HEK293T (cell line): ENCODE measurements around the gene LIPE.

Experiments
- CTCF ChIA-PET: fragments of 350-600 bp; formaldehyde crosslinking; extraction: SDS; loops from one replicate; lab custom pipeline; 2021; ENCODE audit warnings: antibody characterized with exemption, inconsistent platforms; lab: Yijun Ruan, JAX
- POLR2A ChIA-PET: fragments of 350-600 bp; formaldehyde crosslinking; extraction: SDS; loops from one replicate; lab custom pipeline; 2020; ENCODE audit warnings: antibody characterized with exemption, inconsistent platforms; lab: Yijun Ruan, JAX
- DNase-seq: peaks from one replicate; pipeline ENCODE4 v3.0.0; 2012; ENCODE audit warnings: mixed read lengths; ENCODE audit errors: extremely low spot score
- ARNT ChIP-seq: fragments of 450-650 bp; IDR thresholded peaks from 2 replicates; pipeline ENCODE4 v1.6.1; 2017; ENCODE audit warnings: mild to moderate bottlenecking
- BHLHE40 ChIP-seq: fragments of 450-650 bp; IDR thresholded peaks from 2 replicates; pipeline ENCODE4 v1.6.1; 2016; ENCODE audit warnings: mild to moderate bottlenecking, moderate library complexity, borderline replicate concordance
- CTBP1 ChIP-seq: fragments of 450-650 bp; IDR thresholded peaks from 2 replicates; pipeline ENCODE4 v1.6.1; 2016; ENCODE audit warnings: borderline replicate concordance
- ELF4 ChIP-seq: fragments of 450-650 bp; IDR thresholded peaks from 2 replicates; pipeline ENCODE4 v1.6.1; 2017; ENCODE audit warnings: antibody characterized with exemption
- FOXA1 ChIP-seq: fragments of 450-650 bp; IDR thresholded peaks from 2 replicates; pipeline ENCODE4 v1.6.1; 2016; ENCODE audit warnings: mild to moderate bottlenecking
- FOXK2 ChIP-seq: fragments of 450-650 bp; IDR thresholded peaks from 2 replicates; pipeline ENCODE4 v1.6.1; 2016; ENCODE audit warnings: mild to moderate bottlenecking
- FOXM1 ChIP-seq: fragments of 450-650 bp; IDR thresholded peaks from 2 replicates; pipeline ENCODE4 v1.6.1; 2017; ENCODE audit warnings: mild to moderate bottlenecking, borderline replicate concordance
- HDGF ChIP-seq: fragments of 450-650 bp; IDR thresholded peaks from 2 replicates; pipeline ENCODE4 v1.6.1; 2017; ENCODE audit warnings: antibody characterized with exemption, borderline replicate concordance
- L3MBTL2 ChIP-seq: fragments of 450-650 bp; conservative IDR thresholded peaks from 2 replicates; pipeline ENCODE4 v1.6.1; 2016; ENCODE audit warnings: mild to moderate bottlenecking
- LEF1 ChIP-seq: fragments of 450-650 bp; IDR thresholded peaks from 2 replicates; pipeline ENCODE4 v1.6.1; 2017; ENCODE audit warnings: mild to moderate bottlenecking, borderline replicate concordance
- NFRKB ChIP-seq: fragments of 450-650 bp; IDR thresholded peaks from 2 replicates; pipeline ENCODE4 v1.6.1; 2016; ENCODE audit warnings: mild to moderate bottlenecking, moderate library complexity
- SP1 ChIP-seq: fragments of 450-650 bp; IDR thresholded peaks from 2 replicates; pipeline ENCODE4 v1.6.1; 2017
- SUZ12 ChIP-seq: fragments of 450-650 bp; IDR thresholded peaks from 2 replicates; pipeline ENCODE4 v1.6.1; 2016; ENCODE audit warnings: mild to moderate bottlenecking
- TARDBP ChIP-seq: fragments of 450-650 bp; IDR thresholded peaks from 2 replicates; pipeline ENCODE4 v1.6.1; 2016
- ZNF384 ChIP-seq: fragments of 450-650 bp; IDR thresholded peaks from 2 replicates; pipeline ENCODE4 v1.6.1; 2016
- TF ChIP-seq, protein P1 (sequence below): fragments of 450-650 bp; IDR thresholded peaks from 2 replicates; pipeline ENCODE4 v1.6.1; 2016

LIPE gene

DNA sequence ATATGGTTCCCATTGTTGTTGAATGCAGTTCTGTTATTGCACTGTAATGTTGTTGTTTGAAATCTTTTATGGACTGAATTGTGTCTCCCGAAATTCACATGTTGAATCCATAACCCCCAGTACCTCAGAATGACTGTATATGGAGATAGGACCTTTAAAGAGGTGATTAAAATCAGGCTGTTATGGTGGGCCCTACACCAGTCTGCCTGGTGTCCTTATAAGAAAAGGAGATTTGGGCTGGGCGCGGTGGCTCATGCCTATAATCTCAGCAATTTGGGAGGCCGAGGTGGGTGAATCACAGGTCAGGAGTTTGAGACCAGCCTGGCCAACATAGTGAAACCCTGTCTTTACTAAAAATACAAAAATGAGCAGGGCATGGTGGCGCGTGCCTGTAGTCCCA, 8.1 kb upstream of the LIPE start:
- ChIA-PET CTCF (interaction anchor here (0.6 to 1.3 kb wide), 2 partner anchors 9 to 156 kb away, joined by 3 to 6 read pairs; no protein-coding TSS in a partner anchor), POLR2A (no interaction called here)
- no peak for DNase-seq
- TF ChIP-seq TARDBP: no peak
- no peak for TF ChIP-seq FOXA1
- no peak for TF ChIP-seq ARNT
- no peak for TF ChIP-seq CTBP1
- TF ChIP-seq LEF1: no peak

DNA sequence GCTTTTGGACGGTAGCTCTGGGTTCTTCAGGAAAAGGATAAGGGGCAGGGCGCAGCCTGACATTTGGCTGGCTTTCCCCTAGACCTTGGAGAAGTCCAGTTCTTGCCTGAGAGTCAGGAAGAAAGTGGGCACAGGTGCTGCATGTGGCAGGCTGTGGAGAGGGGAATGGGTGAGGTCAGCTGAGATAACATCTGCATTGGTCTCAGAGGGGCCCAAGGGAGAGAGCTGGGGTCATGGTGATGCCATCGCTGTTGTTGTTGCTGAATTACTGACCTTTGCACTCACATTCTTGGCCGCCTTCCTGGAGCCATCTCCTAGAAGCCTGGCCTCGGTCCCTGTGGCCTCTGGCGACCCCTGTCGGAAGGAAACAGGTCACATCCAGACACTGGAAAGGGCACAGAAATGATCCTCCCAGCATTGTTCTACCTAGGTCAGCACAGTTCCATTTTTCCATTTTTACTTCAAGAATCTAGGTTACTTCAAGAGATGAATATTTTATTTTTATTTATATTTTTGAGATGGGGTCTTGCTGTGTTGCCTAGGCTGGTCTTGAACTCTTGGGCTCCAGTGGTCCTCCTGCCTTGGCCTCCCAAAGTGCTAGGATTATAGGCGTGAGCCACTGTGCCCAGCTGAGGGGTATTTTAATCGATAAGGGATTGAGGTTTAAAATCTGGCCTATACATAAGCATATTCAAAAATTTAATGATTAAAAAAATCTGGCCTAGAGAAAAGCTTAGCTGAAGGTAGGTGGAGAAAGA, 6.5 kb upstream of the LIPE start:
- ChIA-PET CTCF (interaction anchor here (0.9 to 2.0 kb wide), 5 partner anchors 9 to 154 kb away, joined by 3 to 7 read pairs (median 3); no protein-coding TSS in a partner anchor), POLR2A (interaction anchor here (0.7 to 0.9 kb wide), 2 partner anchors 9 to 37 kb away, joined by 3 read pairs; no protein-coding TSS in a partner anchor)
- DNase-seq: peak; percentile 71
- TF ChIP-seq BHLHE40 (no peak), ZNF384 (no peak), LEF1 (no peak), SP1 (no peak)
- TF ChIP-seq, protein P1, sequence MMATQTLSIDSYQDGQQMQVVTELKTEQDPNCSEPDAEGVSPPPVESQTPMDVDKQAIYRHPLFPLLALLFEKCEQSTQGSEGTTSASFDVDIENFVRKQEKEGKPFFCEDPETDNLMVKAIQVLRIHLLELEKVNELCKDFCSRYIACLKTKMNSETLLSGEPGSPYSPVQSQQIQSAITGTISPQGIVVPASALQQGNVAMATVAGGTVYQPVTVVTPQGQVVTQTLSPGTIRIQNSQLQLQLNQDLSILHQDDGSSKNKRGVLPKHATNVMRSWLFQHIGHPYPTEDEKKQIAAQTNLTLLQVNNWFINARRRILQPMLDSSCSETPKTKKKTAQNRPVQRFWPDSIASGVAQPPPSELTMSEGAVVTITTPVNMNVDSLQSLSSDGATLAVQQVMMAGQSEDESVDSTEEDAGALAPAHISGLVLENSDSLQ: no peak

DNA sequence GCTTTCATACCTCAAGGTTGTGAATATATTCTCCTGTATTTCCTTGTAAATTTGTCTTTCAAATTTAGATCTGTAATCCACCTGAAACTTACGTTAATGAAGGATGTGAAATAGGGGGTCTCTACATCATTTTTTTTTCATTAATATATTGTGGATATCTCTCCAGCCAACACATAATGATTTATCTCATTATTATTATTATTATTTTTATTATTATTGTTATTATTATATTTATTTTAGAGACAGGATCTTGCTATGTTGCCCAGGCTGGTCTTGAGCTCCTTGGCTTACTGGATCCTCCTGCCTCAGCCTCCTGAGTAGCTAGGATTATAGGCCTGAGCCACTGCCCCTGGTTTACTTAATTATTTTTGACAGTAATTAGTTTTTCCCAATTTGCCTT, 4.3 kb upstream of the LIPE start:
- no peak for DNase-seq
- no peak for TF ChIP-seq ELF4
- no peak for TF ChIP-seq ARNT
- no peak for TF ChIP-seq SUZ12
- POLR2A ChIA-PET: no interaction called here
- CTCF ChIA-PET: interaction anchor here (1.7 kb wide), 1 partner anchor 9 kb away, joined by 7 read pairs; no protein-coding TSS in a partner anchor

DNA sequence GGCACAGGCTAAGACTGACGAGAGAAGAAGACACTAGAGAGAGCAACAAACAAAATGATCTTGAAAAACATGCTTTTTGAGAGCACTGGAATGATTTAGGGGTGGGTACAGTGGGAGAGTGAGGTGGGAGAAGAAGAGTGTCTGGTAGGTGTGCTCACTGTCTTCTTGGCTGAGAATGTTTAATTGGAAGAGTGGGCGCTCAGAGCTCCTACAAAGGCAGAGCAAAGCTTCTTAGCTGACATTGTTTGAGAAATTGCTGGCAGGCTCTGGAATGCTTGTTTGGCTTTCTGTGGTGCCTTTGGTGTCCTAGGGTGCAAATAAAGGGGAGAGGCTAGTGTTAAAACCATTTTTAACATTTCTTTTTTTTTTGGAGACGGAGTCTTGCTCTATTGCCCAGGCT, 1.5 kb upstream of the LIPE start:
- CTCF ChIA-PET: interaction anchor here (1.0 to 1.4 kb wide), 2 partner anchors 10 kb away, joined by 3 to 4 read pairs; no protein-coding TSS in a partner anchor
- no peak for TF ChIP-seq ELF4
- no peak for TF ChIP-seq CTBP1
- TF ChIP-seq, protein P1: no peak
- no peak for TF ChIP-seq L3MBTL2
- no peak for TF ChIP-seq NFRKB
- no peak for TF ChIP-seq HDGF
- no peak for TF ChIP-seq SP1
- TF ChIP-seq ARNT: no peak
- no peak for TF ChIP-seq FOXM1
- no peak for TF ChIP-seq BHLHE40
- TF ChIP-seq SUZ12: no peak
- no peak for TF ChIP-seq FOXK2
- TF ChIP-seq FOXA1: no peak
- no peak for TF ChIP-seq TARDBP
- no peak for TF ChIP-seq ZNF384
- no peak for DNase-seq
- POLR2A ChIA-PET: no interaction called here

DNA sequence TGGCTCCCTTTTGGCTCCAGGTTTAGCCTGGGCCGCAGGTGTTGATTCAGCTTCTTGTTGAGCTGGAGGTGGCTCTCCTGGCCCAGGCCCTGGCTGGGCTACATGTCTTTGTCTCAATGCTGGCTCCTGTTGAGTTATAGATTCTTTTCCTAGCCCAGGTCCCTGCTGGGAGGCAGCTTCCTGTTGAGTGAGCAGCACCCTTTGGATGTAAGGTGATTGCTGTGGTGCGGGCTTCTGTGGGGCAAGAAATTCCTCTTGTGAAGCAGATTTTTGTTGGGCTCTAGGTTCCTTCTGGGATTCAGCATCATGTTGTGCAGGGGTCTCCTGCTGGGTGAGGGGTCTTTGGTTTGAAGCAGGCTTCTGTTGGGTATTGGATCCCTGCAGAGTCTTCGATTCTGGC, 545 bp downstream of the LIPE start:
- TF ChIP-seq BHLHE40: no peak
- no peak for TF ChIP-seq NFRKB
- TF ChIP-seq ZNF384: no peak
- TF ChIP-seq HDGF: no peak
- TF ChIP-seq LEF1: no peak
- TF ChIP-seq SUZ12: no peak
- TF ChIP-seq, protein P1: no peak
- no peak for TF ChIP-seq SP1
- no peak for TF ChIP-seq ELF4
- no peak for TF ChIP-seq ARNT
- no peak for TF ChIP-seq TARDBP
- TF ChIP-seq FOXA1: no peak
- TF ChIP-seq L3MBTL2: no peak
- TF ChIP-seq FOXM1: no peak
- no peak for TF ChIP-seq CTBP1
- TF ChIP-seq FOXK2: no peak
- ChIA-PET POLR2A (interaction anchor here (2.6 kb wide), 1 partner anchor 30 kb away, joined by 10 read pairs; no protein-coding TSS in a partner anchor), CTCF (interaction anchor here (1.1 kb wide), 1 partner anchor 12 kb away, joined by 3 read pairs; no protein-coding TSS in a partner anchor)
- no peak for DNase-seq

DNA sequence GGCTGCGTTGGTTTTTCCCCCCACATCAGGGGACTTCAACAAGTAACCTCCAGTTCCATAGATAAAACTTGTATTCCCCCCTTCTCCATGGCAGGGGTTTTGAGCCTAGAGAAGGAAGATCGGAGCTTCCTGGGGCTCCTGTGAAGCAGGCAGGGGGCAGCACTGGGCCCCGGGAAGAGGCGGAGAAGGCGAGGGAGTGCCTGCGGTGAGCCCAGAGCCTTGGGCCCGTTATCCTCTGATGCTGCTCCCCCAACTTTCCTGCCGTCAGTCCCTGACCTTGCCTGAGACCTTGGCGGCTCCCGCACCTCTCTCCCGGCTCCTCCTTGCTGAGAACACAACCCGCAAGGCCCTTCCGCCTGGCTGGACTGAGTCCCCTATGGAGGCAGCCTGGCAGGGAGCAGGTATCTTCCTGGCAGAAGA, 2.5 kb downstream of the LIPE start:
- no peak for DNase-seq
- ChIA-PET POLR2A (interaction anchor here (0.6 to 2.6 kb wide), 3 partner anchors 8 to 195 kb away, joined by 3 to 13 read pairs (median 3); no protein-coding TSS in a partner anchor), CTCF (interaction anchor here (0.6 to 2.7 kb wide), 6 partner anchors 8 to 527 kb away, joined by 3 to 12 read pairs (median 6); partner anchors contain the start of gene PAFAH1B3)
- TF ChIP-seq HDGF (no peak), ELF4 (no peak), FOXA1 (no peak), FOXM1 (no peak), ARNT (no peak), CTBP1 (no peak)
